H1 (cell line): Measurements from ENCODE around the gene LRP3. TPM values are rescaled to one million over a fixed set of nuclear protein-coding genes. Genes with fewer than 3 reads are reported as not detected.

Source experiments
- HDAC2 ChIP-seq, 2 experiments: fragments of 300-600 bp in 1 of 2; sonication (generic) in 1 of 2; IDR thresholded peaks; 2 replicates each; pipeline ENCODE4 v1.6.1; 2011 to 2012; ENCODE audit warnings: low read depth in 2 of 2, low read length in 2 of 2, mild to moderate bottlenecking in 2 of 2, moderate library complexity in 2 of 2, borderline replicate concordance in 1 of 2, inconsistent platforms in 1 of 2
- polyA plus RNA-seq, 7 experiments: library from polyadenylated mRNA; depleted of rRNA in 3 of 7; stranded (reverse) in 5 of 7; unstranded in 2 of 7; fragments of >200 nt in 5 of 7; fragments of 200-250 nt in 2 of 7; gene quantifications; 1 replicate in 5 of 7; 2 replicates in 1 of 7; 4 replicates in 1 of 7; pipeline versions ENCODE4 v1.2.1 to v1.2.3, GENCODE V29; 2011 to 2013; ENCODE audit warnings: missing spikeins in 2 of 7, mixed read lengths in 2 of 7
- total RNA-seq: library from RNA; stranded (reverse); fragmentation: NEBNext Ultra II Directional; extraction: Animal tissue kit (Norgen Biotek cat#: 25700); gene quantifications from 2 replicates; pipeline ENCODE4 v1.2.1, GENCODE V29; 2021

LRP3 gene
- total and polyA plus RNA-seq, 2 of the 8 experiments (the other 6 are each of a cell fraction or from before 2014, with no cell fraction given): 30.3 to 33.7 TPM

- no peak for TF ChIP-seq HDAC2 (IDR thresholded peaks at IDR 0.05; ENCODE audit: borderline replicate concordance in 1 of 2, low read depth in 2 of 2, low read length in 2 of 2)
- TF ChIP-seq, all 59 proteins: peak for 0
These were observed 36.2 kb upstream of the LRP3 start (continued) for GRCh38 chr19:33157906-33158305.
